Keratinocyte (primary cell): ENCODE data around the gene PDZRN4. TPM values are rescaled to one million over a fixed set of nuclear protein-coding genes. Genes with fewer than 3 reads are reported as not detected.

Experiments used
- DNase-seq: peaks from one replicate; pipeline ENCODE4 v3.0.0-alpha.2; 2011; ENCODE audit warnings: low read depth, missing footprints, low spot score
- FAIRE-seq: peaks from 2 replicates; lab custom pipeline; 2011; peaks lifted over from hg19 to GRCh38; lab: Jason Lieb, UNC
- H2AFZ ChIP-seq: 2 replicates; pipeline ENCODE4 v1.6.0; 2012; ENCODE audit warnings: low read length, control low read depth, inconsistent platforms; ENCODE audit not compliant: control insufficient read depth
- H3K27ac ChIP-seq: 2 replicates; pipeline ENCODE4 v1.5.1; 2011; ENCODE audit warnings: low read length; ENCODE audit not compliant: control insufficient read depth, insufficient read depth
- H3K27me3 ChIP-seq: 3 replicates; pipeline ENCODE4 v1.6.0; 2011; ENCODE audit warnings: low read length; ENCODE audit not compliant: control insufficient read depth, insufficient read depth; ENCODE audit errors: extremely low read depth
- H3K36me3 ChIP-seq, 2 experiments: 2 replicates in 1 of 2; 3 replicates in 1 of 2; pipeline ENCODE4 v1.5.1; 2011; ENCODE audit warnings: low read length in 2 of 2, mild to moderate bottlenecking in 1 of 2; ENCODE audit not compliant: control insufficient read depth in 2 of 2, insufficient read depth in 2 of 2; ENCODE audit errors: extremely low read depth in 1 of 2
- H3K4me1 ChIP-seq: 3 replicates; pipeline ENCODE4 v1.5.1; 2011; ENCODE audit warnings: low read length; ENCODE audit not compliant: control insufficient read depth, insufficient read depth; ENCODE audit errors: extremely low read depth
- H3K4me2 ChIP-seq: 3 replicates; pipeline ENCODE4 v1.6.0; 2011; ENCODE audit warnings: low read depth, low read length; ENCODE audit not compliant: control insufficient read depth, insufficient read depth; ENCODE audit errors: extremely low read depth
- H3K4me3 ChIP-seq, 3 experiments: fragments of 200-600 bp in 1 of 3; sonication (generic) in 1 of 3; 2 replicates in 2 of 3; 3 replicates in 1 of 3; pipeline ENCODE4 v1.5.1; 2011 to 2016; ENCODE audit warnings: low read length in 3 of 3, mild to moderate bottlenecking in 3 of 3, control low read depth in 2 of 3, inconsistent platforms in 1 of 3, low read depth in 1 of 3, mixed read lengths in 1 of 3, mixed run types in 1 of 3, moderate library complexity in 1 of 3; ENCODE audit not compliant: control insufficient read depth in 2 of 3, insufficient read depth in 2 of 3; ENCODE audit errors: extremely low read depth in 1 of 3
- H3K79me2 ChIP-seq: 2 replicates; pipeline ENCODE4 v1.6.0; 2012; ENCODE audit warnings: low read length; ENCODE audit not compliant: control insufficient read depth, insufficient read depth
- H3K9ac ChIP-seq: 3 replicates; pipeline ENCODE4 v1.6.0; 2011; ENCODE audit warnings: low read length; ENCODE audit not compliant: control insufficient read depth, insufficient read depth; ENCODE audit errors: extremely low read depth
- H3K9me1 ChIP-seq: 3 replicates; pipeline ENCODE4 v1.6.0; 2011; ENCODE audit warnings: low read length; ENCODE audit not compliant: control insufficient read depth, insufficient read depth; ENCODE audit errors: extremely low read depth
- H3K9me3 ChIP-seq: 2 replicates; pipeline ENCODE4 v1.5.1; 2012; ENCODE audit warnings: low read depth, low read length; ENCODE audit not compliant: control insufficient read depth
- H4K20me1 ChIP-seq: 3 replicates; pipeline ENCODE4 v1.6.0; 2011; ENCODE audit warnings: low read length; ENCODE audit not compliant: control insufficient read depth, insufficient read depth; ENCODE audit errors: extremely low read depth
- EZH2 ChIP-seq: IDR thresholded peaks from one replicate; pipeline ENCODE4 v1.6.1; 2012; ENCODE audit warnings: inconsistent platforms, mild to moderate bottlenecking, low read length, moderate library complexity
- dilution Hi-C: fragments of 300-500 bp; cut with MboI; formaldehyde crosslinking; loops from one replicate; pipeline ENCODE4 v1.7.0; 2020; ENCODE audit warnings: low sequenced_read_pairs; ENCODE audit not compliant: extremely low pct_ligation_motif_present
- polyA plus RNA-seq, 5 experiments: library from polyadenylated mRNA; depleted of rRNA in 3 of 5; stranded (reverse) in 3 of 5; stranded (forward) in 1 of 5; unstranded in 1 of 5; fragments of >200 nt; gene quantifications; 1 replicate in 1 of 5; 2 replicates in 3 of 5; 3 replicates in 1 of 5; pipeline versions ENCODE4 v1.2.1 to v1.2.3, GENCODE V29; 2011 to 2012; ENCODE audit warnings: missing spikeins in 2 of 5, low read depth in 1 of 5, low replicate concordance in 1 of 5
- TF ChIP-seq, protein P1 (sequence below), 3 experiments: IDR thresholded peaks in 1 of 3; conservative IDR thresholded peaks in 1 of 3; optimal IDR thresholded peaks in 1 of 3; 2 replicates in 2 of 3; 3 replicates in 1 of 3; pipeline versions ENCODE3 to v1.5.1; 2011; ENCODE audit warnings: low read length in 3 of 3, mild to moderate bottlenecking in 3 of 3, moderate library complexity in 2 of 3, control low read depth in 1 of 3, inconsistent platforms in 1 of 3; ENCODE audit not compliant: insufficient read depth in 2 of 3; ENCODE audit errors: extremely low read depth in 1 of 3

PDZRN4 gene
- polyA plus RNA-seq, 1 donor (not counting 4 experiments of a cell fraction or from before 2014, with no cell fraction given) = not detected

DNA sequence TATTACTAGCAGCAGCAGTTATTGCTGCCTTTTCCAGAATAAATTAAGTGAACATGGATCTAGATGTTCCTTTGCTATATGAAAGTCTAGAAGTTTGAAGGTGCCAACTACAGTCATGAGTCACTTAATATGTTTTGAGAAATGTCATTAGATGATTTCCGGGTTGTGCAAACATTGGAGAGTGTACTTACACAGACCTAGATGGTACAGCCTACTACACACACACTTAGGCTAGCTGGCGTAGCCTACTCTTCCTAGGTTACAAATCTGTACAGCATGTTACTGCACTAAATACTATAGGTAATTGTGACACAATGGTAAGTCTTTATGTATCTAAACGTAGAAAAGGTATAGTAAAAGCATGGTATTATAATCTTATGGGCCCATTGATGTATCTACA, 368.1 kb downstream of the PDZRN4 start:
- no peaks in the 10 kb centered on the region for H3K9me1 ChIP-seq
- H3K4me1 ChIP-seq = no peaks in the 10 kb centered on the region
- FAIRE-seq (no peak), DNase-seq (no peak)
- no peaks in the 10 kb centered on the region for H3K79me2 ChIP-seq
- no peak overlapping the region for H3K9ac ChIP-seq
- TF ChIP-seq, protein P1, sequence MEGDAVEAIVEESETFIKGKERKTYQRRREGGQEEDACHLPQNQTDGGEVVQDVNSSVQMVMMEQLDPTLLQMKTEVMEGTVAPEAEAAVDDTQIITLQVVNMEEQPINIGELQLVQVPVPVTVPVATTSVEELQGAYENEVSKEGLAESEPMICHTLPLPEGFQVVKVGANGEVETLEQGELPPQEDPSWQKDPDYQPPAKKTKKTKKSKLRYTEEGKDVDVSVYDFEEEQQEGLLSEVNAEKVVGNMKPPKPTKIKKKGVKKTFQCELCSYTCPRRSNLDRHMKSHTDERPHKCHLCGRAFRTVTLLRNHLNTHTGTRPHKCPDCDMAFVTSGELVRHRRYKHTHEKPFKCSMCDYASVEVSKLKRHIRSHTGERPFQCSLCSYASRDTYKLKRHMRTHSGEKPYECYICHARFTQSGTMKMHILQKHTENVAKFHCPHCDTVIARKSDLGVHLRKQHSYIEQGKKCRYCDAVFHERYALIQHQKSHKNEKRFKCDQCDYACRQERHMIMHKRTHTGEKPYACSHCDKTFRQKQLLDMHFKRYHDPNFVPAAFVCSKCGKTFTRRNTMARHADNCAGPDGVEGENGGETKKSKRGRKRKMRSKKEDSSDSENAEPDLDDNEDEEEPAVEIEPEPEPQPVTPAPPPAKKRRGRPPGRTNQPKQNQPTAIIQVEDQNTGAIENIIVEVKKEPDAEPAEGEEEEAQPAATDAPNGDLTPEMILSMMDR (optimal IDR thresholded peaks at IDR 0.05 in 1 of 3, IDR thresholded peaks at IDR 0.05 in 1 of 3, conservative IDR thresholded peaks at IDR 0.05 in 1 of 3; ENCODE audit: extremely low read depth in 1 of 3, insufficient read depth in 2 of 3, low read length in 3 of 3) = no peak
- TF ChIP-seq EZH2 = no peak
- no peaks in the 10 kb centered on the region for H3K27me3 ChIP-seq
- no peaks in the 10 kb centered on the region for H3K36me3 ChIP-seq
- H4K20me1 ChIP-seq = no peaks in the 10 kb centered on the region
- no peak overlapping the region for H3K27ac ChIP-seq
- no peak overlapping the region for H3K4me3 ChIP-seq
- no peak overlapping the region for H2AFZ ChIP-seq
- dilution Hi-C loops = no loop called here
- H3K9me3 ChIP-seq = no peaks in the 10 kb centered on the region
- no peak overlapping the region for H3K4me2 ChIP-seq

DNA sequence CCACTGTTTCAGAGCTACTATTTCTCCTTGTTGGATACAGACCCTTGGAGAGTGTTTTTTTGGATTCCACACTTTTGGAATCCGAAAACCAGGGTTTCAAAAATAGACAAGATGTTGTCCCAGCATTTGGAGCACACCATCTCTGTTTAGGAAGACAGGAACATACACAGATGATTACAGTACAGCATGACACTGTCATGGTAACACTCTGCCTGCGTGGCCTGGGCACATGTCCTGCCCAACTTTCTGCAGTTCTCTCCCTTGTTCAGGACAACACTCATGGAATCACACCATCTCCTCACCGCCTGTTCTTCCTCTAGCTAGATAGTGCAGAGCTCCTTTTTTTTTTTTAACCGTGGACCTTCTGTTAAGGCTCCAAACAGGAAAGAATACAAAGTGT, 369.2 kb downstream of the PDZRN4 start:
- Histone ChIP-seq H3K9ac (no peak overlapping the region), H3K79me2 (no peaks in the 10 kb centered on the region), H3K9me3 (no peaks in the 10 kb centered on the region), H3K4me3 (no peak overlapping the region), H3K4me2 (no peak overlapping the region), H2AFZ (no peak overlapping the region), H4K20me1 (no peaks in the 10 kb centered on the region), H3K27ac (no peak overlapping the region), H3K9me1 (no peaks in the 10 kb centered on the region), H3K36me3 (no peaks in the 10 kb centered on the region), H3K27me3 (no peaks in the 10 kb centered on the region), H3K4me1 (no peaks in the 10 kb centered on the region)
- dilution Hi-C loops = no loop called here
- FAIRE-seq (no peak), DNase-seq (no peak)
- TF ChIP-seq, protein P1 (optimal IDR thresholded peaks at IDR 0.05 in 1 of 3, IDR thresholded peaks at IDR 0.05 in 1 of 3, conservative IDR thresholded peaks at IDR 0.05 in 1 of 3; ENCODE audit: extremely low read depth in 1 of 3, insufficient read depth in 2 of 3, low read length in 3 of 3) = no peak
